ENCODE results near the gene ASB7.

ASB7 gene

GRCh38 chr15:100602823-100603393 lies 519 bp downstream of the ASB7 start:
- peak overlapping the region; percentile 79 for H3K4me3 ChIP-seq (ENCODE audit: control insufficient read depth, low read depth, low read length)
- no peak for TF ChIP-seq CTCF (IDR thresholded peaks at IDR 0.05; ENCODE audit: control insufficient read depth, insufficient read depth, low read depth, low read length, missing control alignments)
- DNase-seq (ENCODE audit: low read depth): no peak

GRCh38 chr15:100612539-100612938 lies 10.2 kb downstream of the ASB7 start:
- DNase-seq (ENCODE audit: low read depth): no peak
- no peak overlapping the region for H3K4me3 ChIP-seq (ENCODE audit: control insufficient read depth, low read depth, low read length)
- no peak for TF ChIP-seq CTCF (IDR thresholded peaks at IDR 0.05; ENCODE audit: control insufficient read depth, insufficient read depth, low read depth, low read length, missing control alignments)

GRCh38 chr15:100613208-100613607 lies 10.8 kb downstream of the ASB7 start:
- no peak for TF ChIP-seq CTCF (IDR thresholded peaks at IDR 0.05; ENCODE audit: control insufficient read depth, insufficient read depth, low read depth, low read length, missing control alignments)
- no peak overlapping the region for H3K4me3 ChIP-seq (ENCODE audit: control insufficient read depth, low read depth, low read length)
- no peak for DNase-seq (ENCODE audit: low read depth)

- no peak for DNase-seq (ENCODE audit: low read depth)
- TF ChIP-seq CTCF (IDR thresholded peaks at IDR 0.05; ENCODE audit: control insufficient read depth, insufficient read depth, low read depth, low read length, missing control alignments): no peak
Observed at GRCh38 chr15:100614336-100614735, 11.9 kb downstream of the ASB7 start.

GRCh38 chr15:100614918-100615317 lies 12.5 kb downstream of the ASB7 start:
- TF ChIP-seq CTCF (IDR thresholded peaks at IDR 0.05; ENCODE audit: control insufficient read depth, insufficient read depth, low read depth, low read length, missing control alignments): no peak
- DNase-seq (ENCODE audit: low read depth): no peak
- no peak overlapping the region for H3K4me3 ChIP-seq (ENCODE audit: control insufficient read depth, low read depth, low read length)

More at GRCh38 chr15:100614336-100614735, 11.9 kb downstream of the ASB7 start:
- no peak overlapping the region for H3K4me3 ChIP-seq (ENCODE audit: control insufficient read depth, low read depth, low read length)

DNA sequence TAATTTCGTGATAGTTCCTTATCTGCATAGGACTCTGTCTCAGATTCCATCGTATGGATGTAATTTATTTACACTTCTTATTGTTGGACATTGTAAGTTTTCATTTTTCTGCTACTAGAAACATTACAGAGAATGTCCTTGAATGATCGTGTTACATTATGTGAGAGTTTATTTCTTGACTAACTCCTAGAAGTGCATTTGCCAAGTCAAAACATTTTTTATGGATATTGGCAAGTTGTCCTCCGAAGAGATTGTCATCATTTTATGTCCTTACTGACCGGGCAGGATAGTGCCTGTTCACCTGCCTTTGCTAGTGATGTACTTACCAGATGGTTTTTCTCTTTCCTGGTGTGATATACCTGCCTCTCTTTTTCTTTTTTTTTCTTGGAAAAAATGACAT lies 13.4 kb downstream of the ASB7 start:
- no peak for TF ChIP-seq CTCF (IDR thresholded peaks at IDR 0.05; ENCODE audit: control insufficient read depth, insufficient read depth, low read depth, low read length, missing control alignments)
- no peak overlapping the region for H3K4me3 ChIP-seq (ENCODE audit: control insufficient read depth, low read depth, low read length)
- no peak for DNase-seq (ENCODE audit: low read depth)

DNA sequence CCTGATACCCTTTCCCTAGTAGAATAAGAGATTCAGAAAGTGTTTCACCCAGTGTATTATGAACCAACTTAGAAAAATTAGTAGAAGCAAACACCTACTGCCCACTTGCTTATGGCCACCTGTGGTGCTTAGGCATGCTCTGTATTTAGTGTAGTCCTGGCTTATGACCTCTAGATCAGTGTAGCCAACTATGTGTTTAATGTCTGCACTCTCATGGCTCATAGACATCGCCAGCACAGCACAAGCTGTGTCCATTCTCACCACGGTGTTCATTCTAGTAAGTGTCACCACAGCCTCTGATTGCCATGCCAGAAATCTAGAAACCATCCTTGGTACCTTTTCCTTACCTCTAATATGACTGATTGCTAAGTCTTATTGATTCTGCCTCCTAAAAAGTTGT lies 14.3 kb downstream of the ASB7 start:
- H3K4me3 ChIP-seq (ENCODE audit: control insufficient read depth, low read depth, low read length): no peak overlapping the region
- TF ChIP-seq CTCF (IDR thresholded peaks at IDR 0.05; ENCODE audit: control insufficient read depth, insufficient read depth, low read depth, low read length, missing control alignments): no peak
- no peak for DNase-seq (ENCODE audit: low read depth)

Measured in AG09309 (cell line).